Upper lobe of right lung (tissue), 1 donor: ENCODE data around the gene CTSC. TPM values are rescaled to one million over a fixed set of nuclear protein-coding genes. Genes with fewer than 3 reads are reported as not detected.

Experiments
- ATAC-seq: fragments of 200-7000 bp; cut with Tn5 transposase; one replicate; pipeline ENCODE4 v1.9.1; 2020; ENCODE audit warnings: mild to moderate bottlenecking, moderate library complexity
- DNase-seq: peaks from one replicate; pipeline ENCODE4 v3.0.0-alpha.2; 2020
- H3K27ac ChIP-seq: fragments of 200-600 bp; one replicate; pipeline ENCODE4 v1.8.0; 2022
- H3K27me3 ChIP-seq: fragments of 200-600 bp; one replicate; pipeline ENCODE4 v1.8.0; 2022; ENCODE audit warnings: mild to moderate bottlenecking
- H3K36me3 ChIP-seq: fragments of 200-600 bp; one replicate; pipeline ENCODE4 v1.8.0; 2022
- H3K4me1 ChIP-seq: fragments of 200-600 bp; one replicate; pipeline ENCODE4 v1.8.0; 2022
- H3K4me3 ChIP-seq: fragments of 200-600 bp; one replicate; pipeline ENCODE4 v1.8.0; 2022; ENCODE audit warnings: mild to moderate bottlenecking
- H3K9me3 ChIP-seq: fragments of 200-600 bp; one replicate; pipeline ENCODE4 v1.8.0; 2022
- CTCF ChIP-seq: fragments of 200-600 bp; IDR thresholded peaks from one replicate; pipeline ENCODE4 v1.8.0; 2022; ENCODE audit warnings: antibody characterized with exemption
- intact Hi-C: fragments of 100-400 bp; cut with DNase I; formaldehyde crosslinking; loops from one replicate; pipeline ENCODE4 v1.11.0; 2022
- total RNA-seq: library from RNA; stranded (reverse); fragmentation: NEBNext Ultra II Directional; extraction: Animal tissue kit (Norgen Biotek cat#: 25700); gene quantifications from one replicate; pipeline ENCODE4 v1.2.1, GENCODE V29; 2021
- donor health status: DM: no; HTN: yes; CAD: no; lungs with severe emphysema.

The CTSC gene
- total RNA-seq, 1 donor from 2014 or later, result 278 TPM

GRCh38 chr11:88281317-88281712 is 56.2 kb downstream of the CTSC start:
- Histone ChIP-seq H3K9me3 (no peaks in the 10 kb centered on the region), H3K27ac (no peak overlapping the region), H3K36me3 (no peaks in the 10 kb centered on the region), H3K27me3 (no peaks in the 10 kb centered on the region), H3K4me1 (peaks cover 17% of the 10 kb centered on the region), H3K4me3 (no peak overlapping the region)
- no peak for DNase-seq
- no peak for TF ChIP-seq CTCF
- intact Hi-C loops, result no loop called here
- no peak for ATAC-seq

- intact Hi-C loops, result no loop called here
- H3K27me3 ChIP-seq, result no peaks in the 10 kb centered on the region
- TF ChIP-seq CTCF, result no peak
- no peak overlapping the region for H3K4me3 ChIP-seq
- H3K27ac ChIP-seq, result no peak overlapping the region
- no peaks in the 10 kb centered on the region for H3K9me3 ChIP-seq
- no peaks in the 10 kb centered on the region for H3K36me3 ChIP-seq
- ATAC-seq (no peak), DNase-seq (no peak)
- H3K4me1 ChIP-seq, result peaks cover 15% of the 10 kb centered on the region
Measured at GRCh38 chr11:88280673-88281316, 56.7 kb downstream of the CTSC start.

GRCh38 chr11:88277349-88277915 is 60.1 kb downstream of the CTSC start:
- Histone ChIP-seq H3K36me3 (no peaks in the 10 kb centered on the region), H3K9me3 (no peaks in the 10 kb centered on the region), H3K4me3 (no peak overlapping the region), H3K27me3 (no peaks in the 10 kb centered on the region), H3K4me1 (no peaks in the 10 kb centered on the region), H3K27ac (no peak overlapping the region)
- DNase-seq, result no peak
- ATAC-seq, result no peak
- no peak for TF ChIP-seq CTCF
- intact Hi-C loops, result no loop called here

- no peak for DNase-seq
- no peak for ATAC-seq
Measured at GRCh38 chr11:88275636-88276035, 61.9 kb downstream of the CTSC start.

GRCh38 chr11:88266919-88267318 is 70.6 kb downstream of the CTSC start:
- Histone ChIP-seq H3K4me1 (no peaks in the 10 kb centered on the region), H3K27ac (no peak overlapping the region), H3K36me3 (peaks cover 3% of the 10 kb centered on the region), H3K27me3 (no peaks in the 10 kb centered on the region), H3K9me3 (no peaks in the 10 kb centered on the region), H3K4me3 (no peak overlapping the region)
- DNase-seq, result peak; percentile 17
- TF ChIP-seq CTCF, result no peak
- intact Hi-C loops, result no loop called here
- ATAC-seq, result peak; percentile 55

More at GRCh38 chr11:88275636-88276035, 61.9 kb downstream of the CTSC start:
- no peaks in the 10 kb centered on the region for H3K27me3 ChIP-seq
- intact Hi-C loops, result no loop called here
- H3K4me3 ChIP-seq, result no peak overlapping the region
- no peaks in the 10 kb centered on the region for H3K4me1 ChIP-seq
- H3K36me3 ChIP-seq, result no peaks in the 10 kb centered on the region
- TF ChIP-seq CTCF, result no peak
- H3K27ac ChIP-seq, result no peak overlapping the region
- H3K9me3 ChIP-seq, result no peaks in the 10 kb centered on the region
